Pancreas (tissue), 10 donors: ENCODE results near the gene DLX3. TPM values are rescaled to one million over a fixed set of nuclear protein-coding genes. Genes with fewer than 3 reads are reported as not detected.

ENCODE experiments used
- ATAC-seq, 4 donors: fragments of 200-7000 bp; cut with Tn5 transposase; one replicate each; pipeline versions ENCODE4 v1.8.0 to v1.9.1; 2020; ENCODE audit warnings: mild to moderate bottlenecking in 4 of 4, moderate library complexity in 4 of 4
- DNase-seq, 6 donors: peaks; one replicate each; pipeline ENCODE4 v3.0.0-alpha.2; 2020
- FAIRE-seq: peaks from 2 replicates; lab custom pipeline; 2012; peaks lifted over from hg19 to GRCh38; lab: Jason Lieb, UNC
- H3K27ac ChIP-seq, 4 donors: fragments of 200-600 bp; sonication (generic); 1 replicate in 3 of 4; 2 replicates in 1 of 4; pipeline versions ENCODE4 v1.5.0 to v1.8.0; 2020
- H3K27me3 ChIP-seq, 4 donors: fragments of 200-600 bp; one replicate each; pipeline ENCODE4 v1.8.0; 2021
- H3K36me3 ChIP-seq, 3 donors: fragments of 200-600 bp; sonication (generic) in 1 of 3; one replicate each; pipeline versions ENCODE4 v1.5.0 to v1.8.0; 2020 to 2021
- H3K4me1 ChIP-seq, 3 donors: fragments of 200-600 bp; one replicate each; pipeline ENCODE4 v1.8.0; 2021
- H3K4me3 ChIP-seq, 4 donors: fragments of 200-600 bp; sonication (generic) in 2 of 4; one replicate each; pipeline versions ENCODE4 v1.5.0 to v1.8.0; 2020 to 2021
- H3K9me3 ChIP-seq, 4 donors: fragments of 200-600 bp; one replicate each; pipeline ENCODE4 v1.8.0; 2021
- whole genome bisulfite sequencing, 2 donors: extraction: QIAGEN DNeasy Blood & Tissue Kit; methylation state at CpG; one replicate each; pipeline ENCODE4 v1.1.7; 2013; 5-methylcytosine and 5-hydroxymethylcytosine counted together
- intact Hi-C, 3 donors: fragments of 100-400 bp; cut with DNase I; formaldehyde crosslinking; loops; one replicate each; pipeline versions ENCODE4 v1.11.1 to v1.14.2; 2022
- polyA plus RNA-seq, 2 donors: library from polyadenylated mRNA; stranded (reverse); fragments of 200-250 nt; gene quantifications; one replicate each; pipeline ENCODE4 v1.2.3, GENCODE V29; 2013
- total RNA-seq, 6 donors: library from RNA; stranded (reverse); fragmentation: NEBNext Ultra II Directional in 4 of 6; extraction: Animal tissue kit (Norgen Biotek cat#: 25700) in 4 of 6; gene quantifications; one replicate each; pipeline versions ENCODE4 v1.2.1 to v1.2.4, GENCODE V29; 2021 to 2023
- TF ChIP-seq, protein P1 (sequence below), 4 donors: fragments of 200-600 bp; sonication (generic) in 3 of 4; IDR thresholded peaks; one replicate each; pipeline versions ENCODE4 v1.5.0 to v1.8.0; 2021; ENCODE audit warnings: antibody characterized with exemption in 4 of 4
- donor health status: healthy with polysubstance abuse.
- donor health status: DM: no; HTN: no; CAD: no; lungs with moderate emphysema.
- donor health status: DM: no; HTN: no; CAD: no.
- donor health status: control.
- donor health status: control.
- donor health status: Bipolar disorder and iron deficiency.
- donor health status: DM: yes; HTN: yes; CAD: no.
- donor health status: DM: no; HTN: no; CAD: no.
- donor health status: DM: no; HTN: no; CAD: no.
- donor health status: DM: yes; HTN: yes; CAD: no.

Gene DLX3
- total and polyA plus RNA-seq, 8 donors = 0.09 to 0.53 (median 0.32) TPM

GRCh38 chr17:49980703-49981197 is 14.3 kb downstream of the DLX3 start:
- H3K4me3 ChIP-seq = no peak overlapping the region
- TF ChIP-seq, protein P1, sequence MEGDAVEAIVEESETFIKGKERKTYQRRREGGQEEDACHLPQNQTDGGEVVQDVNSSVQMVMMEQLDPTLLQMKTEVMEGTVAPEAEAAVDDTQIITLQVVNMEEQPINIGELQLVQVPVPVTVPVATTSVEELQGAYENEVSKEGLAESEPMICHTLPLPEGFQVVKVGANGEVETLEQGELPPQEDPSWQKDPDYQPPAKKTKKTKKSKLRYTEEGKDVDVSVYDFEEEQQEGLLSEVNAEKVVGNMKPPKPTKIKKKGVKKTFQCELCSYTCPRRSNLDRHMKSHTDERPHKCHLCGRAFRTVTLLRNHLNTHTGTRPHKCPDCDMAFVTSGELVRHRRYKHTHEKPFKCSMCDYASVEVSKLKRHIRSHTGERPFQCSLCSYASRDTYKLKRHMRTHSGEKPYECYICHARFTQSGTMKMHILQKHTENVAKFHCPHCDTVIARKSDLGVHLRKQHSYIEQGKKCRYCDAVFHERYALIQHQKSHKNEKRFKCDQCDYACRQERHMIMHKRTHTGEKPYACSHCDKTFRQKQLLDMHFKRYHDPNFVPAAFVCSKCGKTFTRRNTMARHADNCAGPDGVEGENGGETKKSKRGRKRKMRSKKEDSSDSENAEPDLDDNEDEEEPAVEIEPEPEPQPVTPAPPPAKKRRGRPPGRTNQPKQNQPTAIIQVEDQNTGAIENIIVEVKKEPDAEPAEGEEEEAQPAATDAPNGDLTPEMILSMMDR (IDR thresholded peaks at IDR 0.05) = no peak
- no peak for ATAC-seq
- no peaks in the 10 kb centered on the region for H3K36me3 ChIP-seq
- H3K27ac ChIP-seq = no peak overlapping the region
- H3K9me3 ChIP-seq = no peaks in the 10 kb centered on the region
- 58 to 73% methylated on average over 7 of the region's 7 CpGs for WGBS, 2 donors
- DNase-seq = no peak
- intact Hi-C loops = no loop called here
- FAIRE-seq = no peak
- no peaks in the 10 kb centered on the region for H3K4me1 ChIP-seq
- no peaks in the 10 kb centered on the region for H3K27me3 ChIP-seq

GRCh38 chr17:49979748-49980479 is 15.1 kb downstream of the DLX3 start:
- no peaks in the 10 kb centered on the region for H3K36me3 ChIP-seq
- 63 to 65% methylated on average over 4 of the region's 4 CpGs for WGBS, 2 donors
- no peak for FAIRE-seq
- intact Hi-C loops = no loop called here
- H3K4me1 ChIP-seq = no peaks in the 10 kb centered on the region
- DNase-seq = no peak
- TF ChIP-seq, protein P1 (IDR thresholded peaks at IDR 0.05) = no peak
- H3K27me3 ChIP-seq = no peaks in the 10 kb centered on the region
- no peaks in the 10 kb centered on the region for H3K9me3 ChIP-seq
- no peak for ATAC-seq
- H3K4me3 ChIP-seq = no peak overlapping the region
- H3K27ac ChIP-seq = no peak overlapping the region

DNA sequence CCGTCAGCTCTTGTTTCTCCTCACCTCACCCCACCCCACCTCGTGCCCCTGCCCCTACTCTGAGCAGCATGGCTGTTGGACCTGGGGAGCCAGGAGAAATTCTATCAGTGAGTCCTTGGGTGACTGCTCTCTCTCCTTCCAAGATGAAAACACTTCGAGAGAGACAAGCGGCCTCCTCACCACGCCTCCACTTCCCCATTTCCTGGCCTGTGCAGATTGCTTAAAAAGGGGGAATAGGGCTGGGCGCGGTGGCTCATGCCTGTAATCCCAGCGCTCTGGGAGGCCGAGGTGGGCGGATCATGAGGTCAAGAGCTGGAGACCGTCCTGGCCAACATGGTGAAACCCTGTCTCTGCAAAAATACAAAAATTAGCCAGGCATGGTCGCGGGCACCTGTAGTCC is 16.5 kb downstream of the DLX3 start:
- no peak for FAIRE-seq
- H3K4me1 ChIP-seq = no peaks in the 10 kb centered on the region
- no peak overlapping the region for H3K27ac ChIP-seq
- 67 to 71% methylated on average over 13 of the region's 13 CpGs for whole genome bisulfite sequencing, 2 donors
- no peaks in the 10 kb centered on the region for H3K36me3 ChIP-seq
- TF ChIP-seq, protein P1 (IDR thresholded peaks at IDR 0.05) = no peak
- DNase-seq = no peak
- ATAC-seq = no peak
- intact Hi-C loops = no loop called here
- H3K4me3 ChIP-seq = no peak overlapping the region
- H3K27me3 ChIP-seq = no peaks in the 10 kb centered on the region
- H3K9me3 ChIP-seq = no peaks in the 10 kb centered on the region

DNA sequence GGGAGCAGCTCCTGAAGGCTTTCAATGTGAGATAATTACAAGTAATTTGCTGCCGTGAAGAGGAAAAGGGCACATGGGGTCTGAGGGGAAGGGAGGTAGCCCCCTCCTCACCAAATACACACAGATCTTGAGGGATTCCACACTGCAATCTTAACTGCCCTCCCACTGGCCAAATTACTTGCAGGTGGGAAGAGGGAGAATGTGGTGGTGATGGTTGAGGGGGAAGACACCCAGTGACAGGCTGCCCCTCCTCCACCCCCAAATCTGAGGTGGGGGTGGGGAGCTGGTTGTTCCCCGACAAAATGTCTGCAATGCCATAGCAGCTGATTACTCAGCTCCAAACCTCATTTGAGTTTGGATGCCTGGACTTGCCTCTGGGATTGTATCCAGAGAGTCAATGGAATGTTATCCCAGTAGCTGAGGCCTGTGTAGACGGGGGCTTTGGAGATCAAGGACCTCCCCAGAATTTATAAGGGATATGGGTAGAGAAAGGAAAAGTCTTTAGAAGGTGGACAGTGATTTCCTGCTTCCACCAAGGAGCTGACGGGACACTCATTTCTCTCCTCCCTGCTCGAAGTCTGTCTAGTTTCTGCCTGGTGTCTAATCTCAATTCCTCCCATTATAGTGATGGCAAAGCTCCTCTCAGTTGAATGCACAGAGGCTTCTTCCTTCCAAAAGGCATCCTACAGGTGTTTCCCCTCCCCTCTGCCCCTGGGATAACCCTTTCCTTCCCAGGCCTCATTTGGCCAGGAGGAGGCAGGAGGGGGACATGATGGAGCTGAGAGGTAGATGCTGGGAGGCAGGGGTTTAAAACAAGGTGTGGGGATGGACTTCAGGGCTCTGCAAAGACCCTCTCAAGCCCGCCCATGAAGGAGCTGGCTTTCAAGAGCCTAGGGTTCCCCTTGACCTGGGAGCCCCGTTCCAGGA is 17.3 kb downstream of the DLX3 start:
- no peaks in the 10 kb centered on the region for H3K36me3 ChIP-seq
- ATAC-seq (no peak), DNase-seq (no peak), FAIRE-seq (no peak)
- no peak overlapping the region for H3K4me3 ChIP-seq
- no peaks in the 10 kb centered on the region for H3K4me1 ChIP-seq
- no peaks in the 10 kb centered on the region for H3K9me3 ChIP-seq
- 53 to 57% methylated on average over 7 of the region's 7 CpGs for WGBS, 2 donors
- TF ChIP-seq, protein P1 (IDR thresholded peaks at IDR 0.05) = no peak
- H3K27me3 ChIP-seq = peaks cover 0 to 4% (median 0%) of the 10 kb centered on the region in 4 donors
- H3K27ac ChIP-seq = no peak overlapping the region
- intact Hi-C loops = no loop called here
